ENCODE data around the gene HOXC12.

Gene HOXC12

DNA sequence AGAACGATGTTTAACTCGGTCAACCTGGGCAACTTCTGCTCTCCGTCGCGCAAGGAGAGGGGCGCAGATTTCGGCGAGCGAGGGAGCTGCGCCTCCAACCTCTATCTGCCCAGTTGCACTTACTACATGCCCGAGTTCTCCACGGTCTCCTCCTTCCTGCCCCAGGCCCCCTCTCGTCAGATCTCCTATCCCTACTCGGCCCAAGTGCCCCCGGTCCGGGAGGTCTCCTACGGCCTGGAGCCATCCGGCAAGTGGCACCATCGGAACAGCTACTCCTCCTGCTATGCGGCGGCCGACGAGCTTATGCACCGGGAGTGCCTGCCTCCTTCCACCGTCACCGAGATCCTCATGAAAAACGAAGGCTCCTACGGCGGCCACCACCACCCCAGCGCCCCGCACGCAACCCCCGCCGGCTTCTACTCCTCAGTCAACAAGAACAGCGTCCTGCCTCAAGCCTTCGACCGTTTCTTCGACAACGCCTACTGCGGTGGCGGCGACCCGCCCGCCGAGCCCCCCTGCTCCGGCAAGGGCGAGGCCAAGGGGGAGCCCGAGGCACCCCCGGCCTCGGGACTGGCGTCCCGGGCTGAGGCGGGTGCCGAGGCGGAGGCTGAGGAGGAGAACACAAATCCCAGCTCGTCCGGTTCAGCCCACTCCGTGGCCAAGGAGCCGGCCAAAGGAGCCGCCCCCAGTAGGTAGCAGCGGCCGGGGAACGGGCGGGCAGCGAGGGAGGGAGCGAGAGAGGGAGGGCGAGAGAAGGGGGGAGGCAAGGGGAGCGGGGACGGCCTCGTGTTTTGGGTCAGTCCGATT, 18.7 kb downstream of the HOXC12 start:
- no peak for DNase-seq

DNA sequence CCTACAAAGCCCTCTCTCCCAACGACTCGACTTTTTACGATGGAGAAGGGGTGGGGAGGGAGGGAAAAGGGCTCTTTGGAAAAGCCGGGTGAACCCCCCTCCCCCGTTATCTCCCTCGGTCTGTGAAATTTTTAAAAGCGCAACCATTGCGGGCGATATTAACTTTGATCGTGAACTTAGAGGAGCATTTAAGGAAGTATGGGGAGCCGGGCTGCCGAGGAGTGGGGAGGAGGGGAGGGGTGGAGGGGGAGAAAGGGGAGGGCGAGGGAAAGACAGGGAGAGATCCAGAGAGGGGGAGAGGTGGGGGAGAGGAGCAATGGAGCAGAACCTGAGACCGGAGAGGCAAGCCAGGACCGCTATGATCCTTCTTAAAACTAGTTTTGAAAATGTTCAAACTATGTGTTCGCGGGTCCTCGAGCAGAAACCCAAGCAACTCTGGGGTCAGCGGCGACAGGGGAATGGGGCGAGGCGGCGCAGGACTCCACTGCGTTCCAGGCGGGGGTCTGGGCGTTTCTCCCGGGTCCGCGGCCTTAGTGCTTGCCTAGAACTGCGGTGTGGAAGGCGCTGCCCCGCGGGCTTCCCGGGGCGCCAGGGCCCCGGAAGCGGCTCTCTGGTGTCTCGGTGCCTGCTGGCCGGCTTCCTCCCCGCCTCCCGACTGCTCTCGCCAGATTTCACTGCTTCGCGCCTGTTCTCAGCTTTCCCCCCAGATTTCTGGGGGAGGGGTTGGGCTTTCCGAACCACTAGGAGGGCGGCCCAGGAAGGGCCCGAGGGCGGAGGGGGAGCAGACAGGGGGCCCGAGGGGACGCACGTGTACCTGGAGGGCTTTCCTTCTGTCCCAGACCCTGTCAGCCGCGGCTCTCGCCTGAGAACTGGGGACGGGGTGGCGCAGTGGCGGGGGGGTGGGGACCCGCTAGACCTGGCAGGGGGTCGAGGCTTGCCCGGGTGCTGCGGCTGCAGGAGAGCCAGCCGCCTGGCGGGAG, 19.7 kb downstream of the HOXC12 start, which contains the start of gene HOTAIR:
HOTAIR (minus strand) TSS at position 871 of the 980 bp plus-strand sequence.
- DNase-seq: no peak

DNA sequence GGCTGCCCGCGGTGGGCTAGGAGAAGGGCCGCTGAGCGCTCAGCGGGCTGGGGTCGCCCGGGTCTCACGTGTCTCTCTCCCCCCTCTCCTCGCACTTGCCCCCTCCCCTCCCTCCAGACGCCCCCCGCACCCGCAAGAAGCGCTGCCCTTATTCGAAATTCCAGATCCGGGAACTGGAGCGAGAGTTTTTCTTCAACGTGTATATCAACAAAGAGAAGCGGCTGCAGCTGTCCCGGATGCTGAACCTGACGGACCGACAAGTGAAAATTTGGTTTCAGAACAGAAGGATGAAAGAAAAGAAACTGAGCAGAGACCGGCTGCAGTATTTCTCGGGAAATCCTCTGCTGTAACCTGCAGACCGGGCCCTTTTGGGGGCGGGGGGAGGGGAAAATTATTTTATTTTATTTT, 20.4 kb downstream of the HOXC12 start:
- DNase-seq: no peak

DNA sequence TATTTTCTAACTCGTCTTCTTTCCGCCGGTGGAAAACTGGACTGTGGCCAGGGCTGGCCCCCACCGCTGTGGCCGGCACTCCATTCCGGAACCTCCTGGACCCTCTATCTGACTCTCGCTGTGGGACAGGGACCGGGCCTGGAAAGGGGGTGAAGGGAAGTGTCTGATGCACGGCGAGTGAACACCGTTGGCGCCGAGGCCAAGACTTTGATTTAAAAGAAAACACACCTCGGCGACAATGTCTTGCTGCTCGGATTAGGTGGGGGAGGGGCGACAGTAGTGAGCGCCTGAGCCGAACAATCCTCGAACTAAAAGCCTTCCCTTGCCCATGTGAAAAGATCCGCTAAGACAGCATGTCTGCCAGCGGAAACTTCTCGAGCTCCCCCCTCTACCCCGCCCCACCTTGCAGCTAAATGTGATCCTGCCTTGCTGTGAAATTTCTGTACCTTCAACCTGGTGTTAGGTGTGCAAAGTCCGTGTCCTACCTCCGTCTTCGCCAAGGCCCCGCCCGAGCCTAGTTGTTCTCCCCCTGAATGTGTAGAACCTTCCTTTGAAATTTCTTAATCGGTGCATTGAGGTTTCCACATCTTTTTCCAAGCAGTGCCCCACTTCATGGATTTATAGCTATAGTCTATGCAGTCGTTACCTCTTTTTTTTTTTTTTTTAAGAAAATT, 20.9 kb downstream of the HOXC12 start:
- DNase-seq: no peak

DNA sequence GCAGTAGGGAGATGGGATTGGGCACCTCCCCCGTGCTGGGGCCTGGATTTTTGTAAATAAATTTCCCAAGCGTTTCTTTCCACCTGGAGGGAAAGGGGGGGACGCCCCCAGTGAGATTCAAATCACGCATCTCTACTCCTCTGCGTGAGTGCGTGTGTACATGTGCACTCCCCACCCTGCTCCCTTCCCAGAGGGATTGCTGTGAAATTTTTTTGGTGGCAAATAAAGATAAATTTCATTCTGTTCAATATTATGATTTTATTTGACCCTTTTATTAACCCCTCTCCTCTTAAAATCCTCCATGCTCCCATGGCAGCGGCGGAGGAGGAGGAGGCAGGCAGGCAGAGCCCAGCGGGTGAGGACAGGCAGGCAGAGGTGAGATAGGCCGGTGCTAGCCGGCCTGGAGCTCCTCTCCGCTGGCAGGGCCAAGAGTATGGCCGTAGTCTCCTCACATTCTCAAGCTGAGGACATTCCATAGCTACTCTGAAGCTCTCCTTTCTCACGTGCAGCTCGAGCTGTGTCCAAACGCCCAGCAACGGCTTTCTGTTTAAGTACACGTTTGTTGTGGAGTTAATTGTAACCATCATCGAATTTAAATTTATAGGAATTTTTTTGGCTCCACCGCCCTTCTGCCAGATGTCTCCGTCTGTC, 21.6 kb downstream of the HOXC12 start:
- no peak for DNase-seq

DNA sequence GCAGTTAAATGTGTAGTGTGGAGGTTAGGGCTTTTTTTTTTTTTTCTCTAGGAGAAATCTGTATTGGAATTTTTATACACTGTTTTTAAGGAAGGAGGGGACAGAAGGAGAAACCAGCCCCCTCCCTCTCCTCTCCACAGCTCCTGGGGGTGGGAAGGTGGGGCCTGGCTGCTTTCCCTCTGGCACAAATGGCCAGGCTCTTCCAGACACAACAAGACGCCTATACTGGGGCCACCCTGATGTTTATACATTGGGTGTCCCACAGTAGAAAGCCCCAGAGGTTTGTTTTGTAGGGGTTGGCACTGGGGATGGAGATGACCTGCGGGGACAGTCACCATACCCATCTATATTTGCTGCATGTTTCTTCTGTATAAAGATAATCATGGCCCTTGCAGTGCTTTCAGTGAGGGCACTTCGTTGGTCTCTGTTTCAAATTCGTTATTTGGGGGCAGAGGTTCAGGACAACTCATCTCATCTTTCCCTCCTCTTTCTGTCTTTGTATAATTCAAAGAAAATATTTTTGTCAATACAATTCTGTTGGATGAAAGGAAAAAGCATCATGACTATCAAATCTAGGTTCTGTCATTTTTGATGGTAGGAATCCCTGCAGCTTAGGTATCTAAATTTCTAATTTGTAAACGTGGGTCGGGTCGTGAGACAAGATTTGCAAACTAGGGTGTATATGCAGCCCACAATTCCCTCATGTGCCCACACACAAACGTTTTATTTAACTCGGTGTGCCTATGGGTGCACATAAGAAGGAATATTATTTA, 22.3 kb downstream of the HOXC12 start:
- no peak for DNase-seq

DNA sequence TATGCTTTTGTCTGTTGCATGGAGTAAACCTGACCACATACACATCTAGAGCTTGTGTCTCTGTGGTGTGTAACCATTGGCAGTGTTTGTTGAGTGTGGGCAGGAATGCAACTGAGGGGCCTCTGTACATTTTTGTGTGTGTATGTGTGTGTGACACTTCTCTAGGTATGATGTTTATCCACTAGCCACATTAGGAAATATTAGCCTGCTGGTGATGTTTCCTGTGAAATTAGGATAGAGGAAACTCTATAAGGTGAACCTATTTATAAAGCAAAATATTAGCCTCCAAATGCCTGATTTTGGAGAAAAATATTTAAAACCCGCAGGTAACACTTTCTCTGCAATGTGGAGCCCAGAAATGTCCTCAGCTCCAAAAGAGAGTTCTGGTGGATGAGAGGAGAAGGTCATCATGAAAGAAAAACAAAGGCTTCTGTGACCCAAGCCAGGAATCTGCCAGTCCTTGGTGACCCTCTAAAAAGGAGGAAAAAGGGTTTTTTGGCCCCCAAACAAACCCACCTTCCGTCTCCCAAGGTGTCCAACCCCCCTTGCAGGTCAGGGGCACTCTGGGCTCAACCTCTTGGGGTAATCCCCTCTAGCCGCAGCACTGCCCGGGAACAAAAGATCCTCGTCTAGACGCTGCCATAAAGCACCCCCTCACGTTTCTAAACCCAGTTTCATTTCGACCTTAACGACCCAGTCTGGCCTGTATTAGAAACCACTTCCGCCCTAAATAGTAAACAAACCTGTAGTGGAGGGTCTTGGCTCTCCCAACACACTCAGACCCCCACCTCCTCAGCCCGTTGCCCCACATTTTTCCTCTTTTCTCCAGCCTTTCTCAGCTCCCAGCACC, 23.1 kb downstream of the HOXC12 start:
- no peak for DNase-seq

DNA sequence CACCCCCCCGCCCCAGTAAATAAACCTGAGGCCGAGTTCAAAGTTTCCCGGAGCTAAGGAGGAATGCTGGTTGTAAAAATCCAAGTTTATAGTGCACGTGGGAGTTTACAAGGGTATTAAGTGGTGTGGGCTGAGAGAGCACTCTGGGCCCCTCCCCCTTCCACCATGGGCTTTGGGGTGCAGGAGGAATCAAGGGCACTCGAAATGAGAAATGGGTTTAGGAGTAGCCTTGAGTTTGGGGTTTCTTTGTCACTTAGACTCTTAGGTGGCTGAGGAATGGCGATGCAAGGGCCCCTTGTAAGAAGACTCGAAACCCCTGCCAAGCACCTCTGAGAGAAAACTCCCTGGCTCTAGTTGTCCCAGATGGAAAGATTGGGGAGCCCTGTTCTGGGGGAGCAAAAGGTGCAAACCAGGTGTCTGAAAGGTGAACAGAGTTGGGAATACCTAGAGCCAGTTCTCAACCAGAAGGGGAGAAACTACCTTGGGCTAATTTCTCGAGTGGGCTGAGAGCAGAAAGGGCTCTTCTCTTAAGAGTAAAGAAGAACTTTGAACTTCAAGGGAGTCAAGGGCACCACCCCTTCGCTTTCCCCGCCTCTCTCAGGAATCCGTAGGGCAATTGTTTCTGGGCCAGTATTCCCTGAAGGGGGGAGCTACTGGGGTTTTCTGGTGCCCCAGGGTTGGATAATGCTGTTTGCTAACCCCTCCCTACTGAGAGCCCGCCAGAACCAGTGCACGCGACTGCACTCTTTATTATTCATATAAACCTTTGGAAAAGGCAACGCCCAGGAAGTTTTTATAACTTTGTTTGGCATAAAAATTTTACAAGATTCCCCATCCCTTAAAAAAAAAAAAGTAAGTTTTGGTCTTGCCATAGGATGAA, 24.0 kb downstream of the HOXC12 start:
- no peak for DNase-seq

DNA sequence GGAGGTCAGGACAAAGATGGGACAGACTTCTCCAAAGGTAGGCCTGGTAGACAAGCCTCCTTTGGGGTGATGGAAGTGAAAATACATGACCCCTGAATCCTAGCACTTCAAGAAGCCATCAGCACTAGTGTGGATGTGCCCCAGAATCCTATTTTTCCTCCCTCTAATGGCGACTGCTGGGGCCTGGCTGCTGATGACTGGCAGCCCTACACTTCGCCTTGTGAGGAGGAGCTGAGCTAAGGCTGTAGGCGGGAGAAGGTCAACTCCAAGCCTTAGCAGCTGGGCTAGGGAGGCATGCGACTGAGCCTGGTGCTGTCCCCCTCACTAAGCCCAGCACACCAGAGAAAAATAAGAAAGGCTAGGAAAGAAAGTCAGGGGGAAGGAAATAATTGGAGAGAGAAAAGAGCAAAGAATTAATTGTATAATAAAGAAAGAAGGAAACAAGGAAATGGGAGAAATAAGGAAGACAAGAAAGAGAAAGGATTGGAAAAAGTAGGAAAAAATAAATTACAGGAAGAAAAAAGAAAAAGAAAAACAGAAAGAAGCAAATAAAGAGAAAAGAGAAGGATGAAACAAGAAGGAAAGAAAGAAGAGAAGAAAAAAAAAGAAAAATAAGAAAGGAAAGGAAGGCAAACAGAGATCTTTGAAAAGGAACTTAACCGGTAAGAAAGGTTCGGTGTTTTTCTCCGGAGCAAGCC, 25.6 kb downstream of the HOXC12 start:
- no peak for DNase-seq

DNA sequence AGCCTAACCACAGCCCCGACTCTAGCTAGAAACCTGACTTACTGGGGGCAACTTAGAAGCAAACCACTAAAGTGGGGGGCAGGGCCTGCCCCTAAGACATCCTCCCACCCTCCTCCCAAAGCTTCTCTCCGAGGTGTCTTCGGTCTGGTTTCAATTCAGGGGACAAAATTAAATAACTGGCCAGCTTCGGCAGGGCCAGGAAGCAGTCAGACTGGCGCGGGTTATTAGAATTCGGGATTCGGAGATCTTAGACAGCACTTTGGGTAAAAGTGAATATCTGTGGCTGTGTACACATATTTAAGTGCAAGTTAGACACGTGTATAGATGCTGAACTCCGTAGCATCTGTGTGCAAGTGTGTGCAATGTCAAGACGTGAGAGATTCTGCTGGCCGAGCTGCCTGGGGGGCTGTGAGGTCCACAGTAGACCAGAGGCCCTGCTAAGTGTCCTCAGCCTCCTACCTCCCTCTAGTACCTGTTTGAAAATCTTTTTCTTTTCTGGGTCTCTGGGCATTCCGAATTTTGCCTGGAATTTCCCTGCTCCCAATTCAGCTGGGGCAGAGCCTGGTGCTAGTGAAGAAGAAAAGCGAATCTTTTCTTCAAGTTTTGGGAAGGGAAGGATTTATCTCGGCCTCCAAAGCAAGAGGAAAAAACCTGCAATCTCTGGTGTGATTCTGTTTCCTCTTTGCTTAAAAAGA, 26.2 kb downstream of the HOXC12 start:
- no peak for DNase-seq

DNA sequence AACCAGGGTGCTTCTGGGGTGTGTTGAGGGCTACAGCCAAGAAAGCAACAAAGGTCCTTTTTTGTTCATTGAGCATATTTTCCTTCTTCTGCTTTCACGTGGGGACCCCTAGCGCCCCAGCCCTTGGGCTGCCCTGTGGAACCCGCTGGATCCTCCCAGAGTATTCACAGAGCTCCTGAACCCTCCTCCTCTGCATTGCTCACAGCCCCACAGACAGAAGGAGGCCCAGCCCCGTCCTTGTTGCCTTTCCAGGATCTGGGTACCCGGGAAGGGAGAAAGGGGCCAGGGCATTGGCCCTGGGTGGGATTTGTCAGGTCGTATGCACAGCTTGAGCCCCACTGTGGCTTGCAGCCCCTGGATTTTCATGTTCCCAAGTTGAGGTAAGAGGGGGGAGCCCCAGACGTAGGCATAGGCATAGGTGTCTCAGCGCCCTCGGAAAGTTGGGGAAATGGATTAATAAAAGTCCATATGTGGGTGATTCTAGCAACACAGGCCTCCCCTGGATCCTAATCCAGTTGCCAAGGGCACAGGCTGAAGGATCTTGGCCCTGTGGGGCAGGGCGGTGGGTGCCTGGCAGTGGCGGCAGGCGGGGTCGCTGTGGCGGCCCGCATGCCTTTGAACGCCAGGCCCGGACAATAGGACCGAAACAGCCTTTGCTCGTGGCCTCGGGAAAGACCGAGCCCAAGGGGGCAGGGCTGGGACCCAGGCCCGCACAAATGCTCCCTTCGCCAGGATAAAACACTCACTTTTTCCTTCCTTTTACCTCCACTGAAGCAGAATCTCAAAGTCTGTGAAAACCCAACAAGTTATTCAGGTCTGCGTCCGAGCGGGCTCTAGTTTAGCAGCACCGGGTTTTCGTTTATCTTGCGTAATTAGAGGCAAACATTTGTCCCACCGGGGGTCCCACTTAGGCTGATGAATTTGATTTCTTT, 27.2 kb downstream of the HOXC12 start:
- DNase-seq: no peak

DNA sequence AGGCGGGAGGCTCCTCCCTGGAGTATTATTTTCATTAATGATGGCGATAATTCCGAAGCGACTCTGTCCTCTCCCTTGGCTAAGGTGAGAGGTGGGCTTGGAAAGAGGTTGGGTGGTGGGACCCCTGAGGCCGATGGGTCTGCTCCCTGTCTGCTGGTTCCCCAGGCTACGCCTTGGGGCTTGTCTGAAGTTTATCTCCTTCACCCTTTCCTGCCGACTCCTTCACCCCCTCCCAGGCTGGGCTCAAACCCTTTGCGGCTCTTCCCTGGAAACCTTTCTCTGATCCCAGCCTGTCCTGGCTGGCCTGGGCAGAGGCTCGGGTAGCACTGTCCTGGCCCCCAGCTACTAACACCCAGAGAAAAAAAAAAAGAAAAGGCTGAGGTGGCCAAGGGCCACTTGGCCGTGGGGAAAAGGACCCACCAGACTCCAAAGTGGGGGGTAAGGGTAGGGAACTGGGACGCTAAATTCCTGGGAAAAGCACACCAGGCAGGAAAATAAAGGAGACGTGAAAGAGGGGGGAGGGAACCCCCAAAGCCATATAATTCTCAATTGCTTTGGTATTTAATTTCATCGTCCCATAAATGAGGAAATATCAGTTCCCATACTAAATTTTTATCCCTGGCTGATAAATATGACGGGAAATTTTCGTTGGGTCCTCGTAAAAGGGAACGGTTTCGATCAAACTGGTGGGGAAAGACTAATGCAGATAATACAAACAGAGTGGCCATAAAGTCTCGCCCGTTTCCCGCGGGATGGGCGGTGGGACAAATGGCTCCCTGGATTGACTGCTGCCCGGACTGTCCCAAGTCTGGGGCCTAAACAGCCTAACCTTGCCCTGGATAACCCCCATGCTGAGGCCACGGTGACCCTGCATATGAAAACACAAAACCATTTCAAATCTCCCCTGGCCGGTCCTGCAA, 28.2 kb downstream of the HOXC12 start:
- DNase-seq: no peak

DNA sequence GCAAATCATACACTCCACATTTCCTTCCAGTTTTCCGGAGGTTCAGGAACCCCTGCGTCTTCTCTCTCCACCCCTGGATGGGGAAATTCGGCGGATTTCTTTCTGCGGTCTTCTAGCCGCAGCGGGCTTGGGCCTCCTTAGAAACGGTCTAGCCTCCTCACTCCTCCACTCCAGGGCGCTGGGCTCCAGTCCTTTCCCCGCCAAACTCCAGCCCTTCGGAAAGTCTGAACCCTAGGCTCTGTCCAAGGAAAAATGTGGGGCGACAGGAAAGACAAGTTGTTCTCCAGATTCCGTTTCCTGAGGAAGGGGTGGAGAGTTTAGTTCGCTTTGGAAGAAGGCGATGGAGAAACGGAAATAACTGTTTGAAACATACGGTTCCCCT, 28.9 kb downstream of the HOXC12 start:
- DNase-seq: no peak

DNA sequence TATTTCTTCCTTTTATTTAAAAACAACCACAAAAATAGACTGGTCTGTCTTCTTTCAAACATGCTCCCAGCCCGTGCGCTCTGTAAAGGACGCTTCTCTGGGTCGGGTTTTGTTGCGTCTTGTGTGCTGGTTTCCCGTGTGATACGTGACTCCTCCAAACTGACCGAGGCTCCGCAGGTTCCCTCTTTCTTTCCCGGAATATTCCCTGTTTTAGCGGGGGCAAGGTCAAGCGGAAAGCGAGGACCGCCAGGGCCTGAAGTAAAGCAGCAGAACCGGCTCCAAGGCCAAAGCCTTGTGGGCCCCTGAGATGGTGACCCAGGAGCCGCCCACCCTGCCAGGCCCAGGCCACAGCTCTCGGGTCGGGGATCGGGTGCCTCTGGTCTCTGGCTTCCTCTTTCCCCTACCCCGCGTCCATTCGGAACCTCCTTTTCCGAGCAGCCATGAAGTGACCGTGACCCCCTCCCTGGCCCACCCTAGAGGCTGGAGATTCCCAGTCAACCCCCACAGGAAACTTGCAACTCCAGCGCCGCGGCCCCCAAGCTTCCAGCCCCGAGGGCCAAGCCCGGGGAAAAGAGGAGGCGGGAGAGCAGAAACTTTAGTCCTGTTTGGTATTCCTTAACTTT, 29.4 kb downstream of the HOXC12 start:
- no peak for DNase-seq

DNA sequence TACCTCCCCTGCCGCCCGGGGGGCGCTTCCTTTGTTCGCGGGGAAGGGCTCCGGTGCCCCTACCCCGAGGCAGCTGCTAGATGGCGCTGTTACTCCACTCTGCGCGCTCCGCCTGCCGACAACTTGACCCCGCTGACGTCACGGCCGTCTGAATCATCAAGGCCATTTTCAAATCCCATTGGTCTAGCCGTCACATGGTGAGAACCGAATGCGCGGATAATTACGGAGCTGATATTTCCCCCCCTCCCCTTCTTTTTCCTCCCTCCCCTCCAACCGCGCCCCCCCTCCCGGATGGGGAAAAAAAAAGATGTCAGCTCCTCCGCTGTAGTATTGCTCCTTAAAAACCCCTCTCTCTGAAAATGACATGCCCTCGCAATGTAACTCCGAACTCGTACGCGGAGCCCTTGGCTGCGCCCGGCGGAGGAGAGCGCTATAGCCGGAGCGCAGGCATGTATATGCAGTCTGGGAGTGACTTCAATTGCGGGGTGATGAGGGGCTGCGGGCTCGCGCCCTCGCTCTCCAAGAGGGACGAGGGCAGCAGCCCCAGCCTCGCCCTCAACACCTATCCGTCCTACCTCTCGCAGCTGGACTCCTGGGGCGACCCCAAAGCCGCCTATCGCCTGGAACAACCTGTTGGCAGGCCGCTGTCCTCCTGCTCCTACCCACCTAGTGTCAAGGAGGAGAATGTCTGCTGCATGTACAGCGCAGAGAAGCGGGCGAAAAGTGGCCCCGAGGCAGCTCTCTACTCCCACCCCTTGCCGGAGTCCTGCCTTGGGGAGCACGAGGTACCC, 30.4 kb downstream of the HOXC12 start, which contains the start of gene HOXC10:
HOXC10 (plus strand) TSS at position 246 of the 791 bp plus-strand sequence; CDS start at position 360, 114 bp downstream.
- peak; percentile 82 for DNase-seq

Measured in activated CD8-positive, alpha-beta memory T cell treated with anti-CD3 and anti-CD28 coated beads, Interleukin-2, amount 50 U/mL, for 4 hours (primary cell).